Esophagus muscularis mucosa (tissue), 4 donors: ENCODE data around the gene IFITM2. TPM values are rescaled to one million over a fixed set of nuclear protein-coding genes. Genes with fewer than 3 reads are reported as not detected.
"Not testable (repeated sequence)": the region's sequence is repeated elsewhere in the genome, so short reads cannot be mapped to it uniquely, and the experiment has no call there.

ENCODE experiments used
- DNase-seq: peaks from one replicate; pipeline ENCODE4 v3.0.0-alpha.2; 2017; ENCODE audit errors: extremely low spot score
- H3K27ac ChIP-seq, 4 donors: fragments of 200-600 bp; sonication (generic); replicated peaks in 1 of 4; 1 replicate in 3 of 4; 2 replicates in 1 of 4; pipeline ENCODE4 v1.5.1; 2016 to 2019; ENCODE audit warnings: mild to moderate bottlenecking in 1 of 4
- H3K27me3 ChIP-seq, 4 donors: fragments of 200-600 bp; sonication (generic); one replicate each; pipeline versions ENCODE4 v1.5.1 to v1.6.0; 2016 to 2019
- H3K36me3 ChIP-seq, 4 donors: fragments of 200-600 bp; sonication (generic); one replicate each; pipeline ENCODE4 v1.5.1; 2016 to 2019
- H3K4me1 ChIP-seq, 4 donors: fragments of 200-600 bp; sonication (generic); one replicate each; pipeline ENCODE4 v1.5.1; 2016 to 2019
- H3K4me3 ChIP-seq, 4 donors: fragments of 200-600 bp; sonication (generic); 1 replicate in 2 of 4; 2 replicates in 2 of 4; pipeline ENCODE4 v1.5.1; 2016 to 2019; ENCODE audit warnings: mild to moderate bottlenecking in 4 of 4, moderate library complexity in 1 of 4
- H3K9me3 ChIP-seq, 4 donors: fragments of 200-600 bp; sonication (generic); 1 replicate in 3 of 4; 2 replicates in 1 of 4; pipeline ENCODE4 v1.5.1; 2016 to 2019
- EP300 ChIP-seq: sonication (generic); formaldehyde crosslinking; IDR thresholded peaks from one replicate; pipeline ENCODE4 v1.6.1; 2017; ENCODE audit warnings: antibody characterized with exemption
- POLR2A ChIP-seq: fragments of 450-650 bp; IDR thresholded peaks from one replicate; pipeline ENCODE4 v1.6.1; 2017; ENCODE audit warnings: antibody characterized with exemption, moderate library complexity, mild to moderate bottlenecking, low read depth
- POLR2AphosphoS5 ChIP-seq, 2 donors: sonication (generic); formaldehyde crosslinking; IDR thresholded peaks; one replicate each; pipeline ENCODE4 v1.6.1; 2017; ENCODE audit warnings: antibody characterized with exemption in 2 of 2
- WGBS: methylation state at CpG from one replicate; pipeline ENCODE4 v1.1.5; 2018; 5-methylcytosine and 5-hydroxymethylcytosine counted together
- intact Hi-C: fragments of 100-400 bp; cut with DNase I; formaldehyde crosslinking; loops from one replicate; pipeline ENCODE4 v1.15.1; 2023
- total RNA-seq, 4 donors: library from RNA; depleted of rRNA; stranded (reverse); fragments of >200 nt; gene quantifications; one replicate each; pipeline versions ENCODE4 v1.1.0 to v1.2.1, GENCODE V29; 2016
- TF ChIP-seq, protein P1 (sequence below), 3 experiments: fragments of 200-600 bp in 2 of 3; fragments of 450-650 bp in 1 of 3; sonication (generic) in 2 of 3; IDR thresholded peaks; one replicate each; pipeline ENCODE4 v1.5.1; 2017 to 2019; ENCODE audit warnings: antibody characterized with exemption in 3 of 3, mild to moderate bottlenecking in 2 of 3, moderate library complexity in 1 of 3

IFITM2 gene
- total RNA-seq, 4 donors from 2014 or later = 92.2 to 235 (median 194) TPM

- 57% methylated on average over 6 of the region's 8 CpGs for WGBS
- Histone ChIP-seq H3K9me3 (peaks cover 0 to 3% (median 0%) of the 10 kb centered on the region in 4 donors), H3K27ac (peak overlapping the region; percentile 76 to 86 (median 78)), H3K27me3 (peaks cover 0 to 19% (median 8%) of the 10 kb centered on the region in 4 donors), H3K4me3 (peak overlapping the region; percentile 52 to 71 (median 56)), H3K4me1 (peaks cover 8 to 61% (median 53%) of the 10 kb centered on the region in 4 donors), H3K36me3 (no peaks in the 10 kb centered on the region)
- intact Hi-C loops = no loop called here
- DNase-seq = no peak
- TF ChIP-seq POLR2AphosphoS5 (IDR thresholded peaks at IDR 0.05) = no peak
- no peak for TF ChIP-seq EP300
- TF ChIP-seq, protein P1, sequence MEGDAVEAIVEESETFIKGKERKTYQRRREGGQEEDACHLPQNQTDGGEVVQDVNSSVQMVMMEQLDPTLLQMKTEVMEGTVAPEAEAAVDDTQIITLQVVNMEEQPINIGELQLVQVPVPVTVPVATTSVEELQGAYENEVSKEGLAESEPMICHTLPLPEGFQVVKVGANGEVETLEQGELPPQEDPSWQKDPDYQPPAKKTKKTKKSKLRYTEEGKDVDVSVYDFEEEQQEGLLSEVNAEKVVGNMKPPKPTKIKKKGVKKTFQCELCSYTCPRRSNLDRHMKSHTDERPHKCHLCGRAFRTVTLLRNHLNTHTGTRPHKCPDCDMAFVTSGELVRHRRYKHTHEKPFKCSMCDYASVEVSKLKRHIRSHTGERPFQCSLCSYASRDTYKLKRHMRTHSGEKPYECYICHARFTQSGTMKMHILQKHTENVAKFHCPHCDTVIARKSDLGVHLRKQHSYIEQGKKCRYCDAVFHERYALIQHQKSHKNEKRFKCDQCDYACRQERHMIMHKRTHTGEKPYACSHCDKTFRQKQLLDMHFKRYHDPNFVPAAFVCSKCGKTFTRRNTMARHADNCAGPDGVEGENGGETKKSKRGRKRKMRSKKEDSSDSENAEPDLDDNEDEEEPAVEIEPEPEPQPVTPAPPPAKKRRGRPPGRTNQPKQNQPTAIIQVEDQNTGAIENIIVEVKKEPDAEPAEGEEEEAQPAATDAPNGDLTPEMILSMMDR (IDR thresholded peaks at IDR 0.05) = no peak
- TF ChIP-seq POLR2A = no peak
Observed at GRCh38 chr11:313304-313786, 5.7 kb downstream of the IFITM2 start.

- Histone ChIP-seq H3K27me3 (peaks cover 0 to 19% (median 8%) of the 10 kb centered on the region in 4 donors), H3K36me3 (no peaks in the 10 kb centered on the region), H3K4me3 (peak within 1 kb of the TSS; percentile 52 to 71 (median 56)), H3K9me3 (peaks cover 0 to 3% (median 0%) of the 10 kb centered on the region in 4 donors), H3K27ac (peak within 1 kb of the TSS; percentile 76 to 86 (median 78)), H3K4me1 (peaks cover 8 to 59% (median 53%) of the 10 kb centered on the region in 4 donors)
- intact Hi-C loops = no loop called here
- no peak for TF ChIP-seq EP300
- TF ChIP-seq, protein P1 (IDR thresholded peaks at IDR 0.05) = no peak
- TF ChIP-seq POLR2A = peak; percentile 43
- peak; percentile 73 to 88 for TF ChIP-seq POLR2AphosphoS5 (IDR thresholded peaks at IDR 0.05)
- 51% methylated on average over 17 of the region's 18 CpGs for WGBS
- DNase-seq = no peak
Observed at GRCh38 chr11:313787-314553, 6.4 kb downstream of the IFITM2 start, which contains the start of gene IFITM1. Gene IFITM1, plus strand, starts transcription at chr11:314040. Its CDS starts 131 bp downstream, at chr11:314171.

GRCh38 chr11:314554-314875 is 6.9 kb downstream of the IFITM2 start:
- Histone ChIP-seq H3K27ac (peak overlapping the region; percentile 76 to 86 (median 78)), H3K4me1 (peaks cover 8 to 54% (median 48%) of the 10 kb centered on the region in 4 donors), H3K27me3 (peaks cover 0 to 19% (median 8%) of the 10 kb centered on the region in 4 donors), H3K4me3 (peak overlapping the region; percentile 52 to 71 (median 56))
- H3K9me3 ChIP-seq, intact Hi-C loops, H3K36me3 ChIP-seq, DNase-seq: not testable (repeated sequence)
- WGBS = 60% methylated on average over 1 of the region's 6 CpGs

GRCh38 chr11:315051-315481 is 7.5 kb downstream of the IFITM2 start:
- intact Hi-C loops = no loop called here
- H3K27me3 ChIP-seq = peaks cover 0 to 19% (median 8%) of the 10 kb centered on the region in 4 donors
- WGBS = 82% methylated on average over 6 of the region's 9 CpGs
- H3K36me3 ChIP-seq = no peaks in the 10 kb centered on the region
- H3K4me1 ChIP-seq = peaks cover 8 to 48% (median 42%) of the 10 kb centered on the region in 4 donors
- peaks cover 0 to 3% (median 0%) of the 10 kb centered on the region in 4 donors for H3K9me3 ChIP-seq
- H3K27ac ChIP-seq = peak overlapping the region; percentile 76 to 86 (median 78)
- H3K4me3 ChIP-seq = peak overlapping the region; percentile 52 to 71 (median 56)
- DNase-seq = no peak
- no peak for TF ChIP-seq POLR2A
- no peak for TF ChIP-seq EP300
- no peak for TF ChIP-seq POLR2AphosphoS5 (IDR thresholded peaks at IDR 0.05)
- TF ChIP-seq, protein P1 (IDR thresholded peaks at IDR 0.05) = no peak

- Histone ChIP-seq H3K27me3 (peaks cover 0 to 19% (median 8%) of the 10 kb centered on the region in 4 donors), H3K9me3 (peaks cover 0 to 3% (median 0%) of the 10 kb centered on the region in 4 donors), H3K4me1 (peaks cover 8 to 48% (median 42%) of the 10 kb centered on the region in 4 donors), H3K4me3 (peak overlapping the region; percentile 52 to 71 (median 56)), H3K36me3 (no peaks in the 10 kb centered on the region), H3K27ac (peak overlapping the region; percentile 76 to 86 (median 78))
- intact Hi-C loops = no loop called here
- DNase-seq = no peak
- 55% methylated on average over 27 of the region's 32 CpGs for WGBS
- TF ChIP-seq POLR2AphosphoS5 (IDR thresholded peaks at IDR 0.05) (no peak), POLR2A (no peak), EP300 (no peak)
- TF ChIP-seq, protein P1 (IDR thresholded peaks at IDR 0.05) = no peak
Observed at GRCh38 chr11:315516-315994, 7.9 kb downstream of the IFITM2 start.
